Transverse colon (tissue), 4 donors: Measurements from ENCODE around the gene ZBTB20.

Experiments used
- EP300 ChIP-seq: sonication (generic); formaldehyde crosslinking; IDR thresholded peaks from one replicate; pipeline ENCODE4 v1.6.1; 2017; ENCODE audit warnings: antibody characterized with exemption, low read depth
- POLR2A ChIP-seq: fragments of 450-650 bp; IDR thresholded peaks from one replicate; pipeline ENCODE4 v1.6.1; 2016; ENCODE audit warnings: antibody characterized with exemption, mild to moderate bottlenecking, moderate library complexity
- POLR2AphosphoS5 ChIP-seq, 3 donors: sonication (generic); formaldehyde crosslinking; IDR thresholded peaks; one replicate each; pipeline ENCODE4 v1.6.1; 2016; ENCODE audit warnings: antibody characterized with exemption in 3 of 3
- TF ChIP-seq, protein P1 (sequence below), 5 experiments: fragments of 200-600 bp in 3 of 5; fragments of 450-650 bp in 2 of 5; sonication (generic) in 3 of 5; IDR thresholded peaks; 1 replicate in 2 of 5; 2 replicates in 3 of 5; pipeline ENCODE4 v1.5.1; 2016 to 2017; ENCODE audit warnings: antibody characterized with exemption in 5 of 5, inconsistent platforms in 3 of 5, mild to moderate bottlenecking in 2 of 5, moderate library complexity in 1 of 5

GRCh38 chr3:114615523-114616085 lies 531.5 kb downstream of the ZBTB20 start:
- TF ChIP-seq, protein P1, sequence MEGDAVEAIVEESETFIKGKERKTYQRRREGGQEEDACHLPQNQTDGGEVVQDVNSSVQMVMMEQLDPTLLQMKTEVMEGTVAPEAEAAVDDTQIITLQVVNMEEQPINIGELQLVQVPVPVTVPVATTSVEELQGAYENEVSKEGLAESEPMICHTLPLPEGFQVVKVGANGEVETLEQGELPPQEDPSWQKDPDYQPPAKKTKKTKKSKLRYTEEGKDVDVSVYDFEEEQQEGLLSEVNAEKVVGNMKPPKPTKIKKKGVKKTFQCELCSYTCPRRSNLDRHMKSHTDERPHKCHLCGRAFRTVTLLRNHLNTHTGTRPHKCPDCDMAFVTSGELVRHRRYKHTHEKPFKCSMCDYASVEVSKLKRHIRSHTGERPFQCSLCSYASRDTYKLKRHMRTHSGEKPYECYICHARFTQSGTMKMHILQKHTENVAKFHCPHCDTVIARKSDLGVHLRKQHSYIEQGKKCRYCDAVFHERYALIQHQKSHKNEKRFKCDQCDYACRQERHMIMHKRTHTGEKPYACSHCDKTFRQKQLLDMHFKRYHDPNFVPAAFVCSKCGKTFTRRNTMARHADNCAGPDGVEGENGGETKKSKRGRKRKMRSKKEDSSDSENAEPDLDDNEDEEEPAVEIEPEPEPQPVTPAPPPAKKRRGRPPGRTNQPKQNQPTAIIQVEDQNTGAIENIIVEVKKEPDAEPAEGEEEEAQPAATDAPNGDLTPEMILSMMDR (IDR thresholded peaks at IDR 0.05): no peak
- TF ChIP-seq POLR2A (no peak), EP300 (no peak), POLR2AphosphoS5 (IDR thresholded peaks at IDR 0.05) (no peak)
